HTERT RPE-1 (cell line): ENCODE measurements around the gene PTPRA.
"Not testable (repeated sequence)": the region's sequence is repeated elsewhere in the genome, so short reads cannot be mapped to it uniquely, and the experiment has no call there.

ENCODE experiments used
- in situ Hi-C: fragments of 300-500 bp; cut with MboI; formaldehyde crosslinking; loops from 4 replicates; pipeline ENCODE4 v1.14.3; 2020; ENCODE audit warnings: low sequenced_read_pairs

The PTPRA gene

DNA sequence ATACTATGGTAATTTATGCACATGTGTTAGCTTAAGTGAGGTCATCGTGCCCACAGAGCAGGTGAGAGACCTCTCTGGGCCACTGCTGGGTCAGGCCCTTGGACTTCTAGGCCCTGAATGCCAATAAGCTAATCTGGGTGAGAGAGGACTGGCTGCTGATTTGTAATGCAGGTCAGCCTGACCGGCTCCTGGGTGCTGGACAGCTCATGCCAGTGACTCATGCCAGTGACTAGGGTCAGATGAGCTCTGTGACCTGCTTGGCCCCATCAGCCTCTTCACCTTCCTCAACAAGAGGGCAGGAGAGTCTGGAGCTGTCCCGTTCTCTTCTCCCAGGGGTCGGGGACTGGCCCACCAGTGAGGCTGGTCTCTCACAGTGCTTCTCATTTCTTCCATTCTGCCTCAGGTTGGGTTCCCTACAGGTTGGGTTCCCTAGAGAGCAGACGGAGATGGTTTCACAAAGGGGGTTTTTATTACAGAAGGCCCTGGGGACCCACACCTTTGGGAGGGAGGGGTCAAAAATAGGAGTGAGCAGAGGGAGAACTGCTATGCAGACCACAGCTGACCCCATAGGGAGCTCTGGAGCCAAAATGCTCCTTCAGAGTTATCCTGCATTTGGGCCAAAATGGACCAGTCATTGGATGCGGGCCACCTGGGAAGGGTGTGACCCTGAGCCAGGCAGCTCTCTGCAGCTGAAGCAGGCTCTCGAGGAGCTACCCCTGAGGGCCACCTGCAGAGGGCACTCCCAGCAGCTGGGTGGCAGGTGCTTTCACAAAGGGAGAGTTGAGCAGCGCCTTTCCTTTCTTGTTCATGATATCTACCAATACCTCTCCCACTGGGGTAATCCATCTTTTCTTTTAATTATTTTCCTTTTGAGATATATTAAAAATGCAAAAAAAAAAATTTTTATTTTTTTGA lies 196.0 kb downstream of the PTPRA start:
- in situ Hi-C loops: no loop called here

- in situ Hi-C loops: no loop called here
These were observed 197.4 kb downstream of the PTPRA start for GRCh38 chr20:3070725-3071124.

- in situ Hi-C loops: no loop called here
These were observed 198.0 kb downstream of the PTPRA start for GRCh38 chr20:3071266-3071609.

GRCh38 chr20:3071610-3072529 lies 198.6 kb downstream of the PTPRA start, which contains the start of gene OXT:
OXT (plus strand) TSS chr20:3071620; CDS start chr20:3071656, 36 bp downstream.
- in situ Hi-C loops: no loop called here

DNA sequence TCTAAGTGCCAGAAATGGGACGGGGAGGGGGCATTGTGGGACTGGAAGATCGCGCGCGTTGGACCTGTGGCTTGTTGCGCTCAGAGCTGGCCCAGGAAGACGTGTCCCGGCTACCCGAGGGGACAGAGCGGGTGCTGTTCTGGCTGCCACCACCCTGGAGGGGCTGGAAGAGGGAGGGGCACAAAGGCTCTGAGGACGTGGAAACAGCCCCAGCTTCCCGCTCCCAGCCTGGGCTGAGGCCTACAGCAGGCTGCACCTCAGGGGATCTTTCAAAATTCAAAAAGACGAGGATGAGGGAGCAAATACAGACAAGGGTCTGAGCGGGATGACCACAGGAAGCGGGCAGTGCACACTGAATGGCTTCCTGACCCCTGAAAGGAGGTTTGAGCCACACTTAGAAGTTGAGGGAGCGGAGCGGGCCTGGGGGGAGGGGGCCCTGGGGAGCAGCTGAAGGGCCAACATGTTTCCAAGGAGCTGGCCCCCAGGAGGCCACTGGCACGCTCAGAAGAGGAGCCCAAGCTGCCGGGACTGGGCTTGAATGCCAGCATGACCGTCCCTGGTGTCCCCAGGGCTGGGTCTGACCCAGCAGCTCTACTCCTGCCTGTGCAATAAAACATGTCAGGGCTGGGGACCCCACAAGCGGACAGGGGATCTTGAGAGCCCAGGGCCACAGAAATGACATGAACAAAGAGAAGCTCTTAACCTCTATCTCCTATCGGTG lies 199.4 kb downstream of the PTPRA start:
- in situ Hi-C loops: no loop called here

DNA sequence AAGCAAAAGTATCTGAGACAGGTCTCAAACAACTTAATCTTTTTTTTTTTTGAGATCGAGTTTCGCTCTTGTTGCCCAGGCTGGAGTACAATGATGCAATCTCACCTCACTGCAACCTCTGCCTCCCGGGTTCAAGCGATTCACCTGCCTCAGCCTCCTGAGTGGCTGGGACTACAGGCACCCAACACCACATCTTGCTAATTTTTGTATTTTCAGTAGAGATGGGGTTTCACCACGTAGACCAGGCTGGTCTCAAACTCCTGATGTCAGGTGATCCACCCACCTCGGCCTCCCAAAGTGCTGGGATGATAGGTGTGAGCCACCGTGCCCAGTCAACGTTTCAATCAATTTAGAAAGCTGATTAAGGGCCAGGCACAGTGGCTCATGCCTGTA lies 200.0 kb downstream of the PTPRA start:
- in situ Hi-C loops: not testable (repeated sequence)

DNA sequence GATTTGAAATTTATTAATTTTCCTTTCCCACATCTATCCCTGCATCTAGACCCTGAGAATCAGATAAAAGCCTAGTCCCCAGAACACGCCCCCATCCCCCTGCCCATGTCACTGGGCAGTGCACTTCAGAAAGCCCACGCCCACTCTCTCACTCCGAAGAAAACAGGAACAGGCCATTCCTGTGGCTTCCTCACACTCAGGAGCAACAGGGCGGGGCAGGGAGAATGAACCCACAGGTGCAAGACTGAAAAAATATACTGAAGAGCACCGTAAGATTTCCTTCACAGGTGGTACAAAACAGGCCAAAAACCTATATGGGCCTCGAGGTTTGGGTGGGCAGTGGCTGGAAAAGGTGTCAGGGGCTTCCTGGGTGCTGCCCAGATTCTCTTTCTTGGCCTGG lies 201.5 kb downstream of the PTPRA start:
- in situ Hi-C loops: no loop called here

GRCh38 chr20:3075315-3075714 lies 202.0 kb downstream of the PTPRA start:
- in situ Hi-C loops: not testable (repeated sequence)

DNA sequence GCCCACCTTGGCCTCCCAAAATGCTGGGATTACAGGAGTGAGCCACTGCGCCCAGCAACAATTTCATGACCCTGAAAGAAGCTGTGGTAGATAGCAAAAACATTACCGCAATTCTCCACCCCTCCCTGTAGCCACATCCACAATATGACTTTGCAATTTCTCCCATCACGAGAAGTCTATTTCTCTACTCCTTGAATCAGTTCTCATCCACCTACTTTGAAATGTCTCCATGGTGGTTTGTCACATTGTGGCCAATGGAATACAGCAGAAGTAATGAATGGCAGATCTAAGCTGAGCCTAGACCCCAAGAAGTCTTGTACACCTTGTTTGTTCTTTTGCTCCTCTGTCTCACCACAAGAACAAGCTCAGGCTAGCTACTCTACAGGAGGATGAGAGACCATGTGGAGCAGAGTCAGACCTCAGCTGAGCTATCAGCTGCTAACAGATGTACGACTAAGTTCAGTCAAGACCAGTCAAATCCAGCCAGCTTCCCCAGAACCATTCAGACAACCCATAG lies 204.4 kb downstream of the PTPRA start:
- in situ Hi-C loops: no loop called here

DNA sequence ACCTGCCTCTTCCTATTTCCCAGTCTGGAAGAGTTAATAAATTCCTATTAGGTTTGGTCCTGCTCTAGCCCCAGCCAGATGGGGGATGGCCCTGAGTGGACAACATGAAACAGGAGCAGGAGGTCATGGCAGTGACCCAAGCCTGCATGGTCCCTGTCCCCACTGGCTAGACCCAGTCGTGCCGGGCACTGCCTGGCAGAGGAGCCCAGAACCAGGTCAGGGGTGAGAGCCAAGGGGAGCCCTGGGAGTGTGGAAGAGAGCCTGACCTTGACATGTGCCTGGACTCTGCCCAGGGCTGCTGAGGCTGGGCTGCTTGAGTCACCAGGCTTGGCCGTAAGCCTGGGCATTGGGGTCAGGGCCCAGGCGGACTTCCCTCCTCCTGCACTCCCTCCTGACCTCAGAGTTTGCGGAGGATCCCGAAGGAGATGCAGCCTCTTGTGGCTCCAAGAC lies 207.7 kb downstream of the PTPRA start:
- in situ Hi-C loops: no loop called here

- in situ Hi-C loops: no loop called here
These were observed 208.4 kb downstream of the PTPRA start for GRCh38 chr20:3081641-3082040.

GRCh38 chr20:3082306-3082951 lies 209.1 kb downstream of the PTPRA start:
- in situ Hi-C loops: no loop called here

GRCh38 chr20:3082955-3083952 lies 210.0 kb downstream of the PTPRA start:
- in situ Hi-C loops: no loop called here

DNA sequence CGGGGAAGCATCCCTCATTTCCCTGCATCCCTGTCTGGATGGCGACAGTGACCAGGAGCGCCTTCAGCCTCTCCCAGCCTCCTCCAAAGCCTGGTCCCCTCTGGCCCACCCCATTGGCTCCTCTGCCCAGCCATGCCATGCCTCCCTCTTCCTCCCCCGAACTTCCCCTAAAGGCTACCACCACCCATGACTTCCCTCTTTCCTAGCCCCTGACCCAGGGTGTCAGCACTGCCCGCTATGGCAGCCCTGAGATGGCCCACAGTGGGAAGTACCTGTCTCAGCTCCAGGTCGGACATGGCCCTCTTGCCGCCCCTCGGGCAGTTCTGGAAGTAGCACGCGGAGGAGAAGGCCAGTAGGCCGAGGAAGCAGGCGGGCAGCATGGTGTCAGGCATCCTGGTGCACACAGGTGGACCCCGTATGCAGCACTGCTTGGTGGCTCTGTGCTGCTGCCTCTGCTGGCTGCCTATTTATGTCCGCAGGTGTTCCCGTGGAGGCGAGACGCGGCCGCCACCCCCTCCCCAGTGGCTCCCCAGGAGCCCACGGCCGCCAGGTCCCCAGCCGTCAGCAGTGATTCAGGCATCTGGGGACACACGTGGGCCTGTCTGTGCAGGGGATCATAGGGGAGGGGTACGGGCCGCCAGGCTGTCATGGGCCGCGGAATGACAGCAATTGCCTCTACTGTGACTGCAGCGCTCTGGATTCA lies 211.2 kb downstream of the PTPRA start, which contains the start of gene AVP:
TSS of gene AVP (minus strand) at position 442 of the 703 bp plus-strand sequence. CDS start at position 392, 50 bp downstream.
- in situ Hi-C loops: no loop called here

- in situ Hi-C loops: no loop called here
These were observed 211.7 kb downstream of the PTPRA start for GRCh38 chr20:3084986-3085360.

DNA sequence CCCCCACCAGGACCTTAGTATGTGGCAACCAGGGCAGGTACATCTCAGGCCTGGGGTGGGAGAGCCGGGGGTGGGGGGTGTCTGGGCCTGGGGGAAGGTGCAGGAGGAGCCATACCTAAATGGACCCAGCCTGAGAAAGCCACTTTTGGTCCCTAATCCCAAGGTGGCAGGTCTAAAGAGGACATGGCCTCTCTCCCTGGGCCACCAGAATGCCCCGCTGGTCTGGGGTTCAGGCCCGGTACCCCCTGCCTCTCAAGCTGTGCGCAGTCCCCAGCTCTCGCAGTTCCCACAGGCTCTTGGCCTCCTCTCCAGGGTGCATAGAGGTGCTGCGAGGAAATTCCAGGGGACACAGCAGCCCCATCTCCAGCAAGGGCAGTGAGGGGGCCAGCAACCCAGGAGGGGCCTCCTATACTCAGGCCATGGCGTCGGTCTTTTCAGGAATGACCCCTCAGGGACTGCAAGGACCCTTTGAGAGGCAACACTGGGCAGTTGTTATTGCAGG lies 212.3 kb downstream of the PTPRA start:
- in situ Hi-C loops: no loop called here

DNA sequence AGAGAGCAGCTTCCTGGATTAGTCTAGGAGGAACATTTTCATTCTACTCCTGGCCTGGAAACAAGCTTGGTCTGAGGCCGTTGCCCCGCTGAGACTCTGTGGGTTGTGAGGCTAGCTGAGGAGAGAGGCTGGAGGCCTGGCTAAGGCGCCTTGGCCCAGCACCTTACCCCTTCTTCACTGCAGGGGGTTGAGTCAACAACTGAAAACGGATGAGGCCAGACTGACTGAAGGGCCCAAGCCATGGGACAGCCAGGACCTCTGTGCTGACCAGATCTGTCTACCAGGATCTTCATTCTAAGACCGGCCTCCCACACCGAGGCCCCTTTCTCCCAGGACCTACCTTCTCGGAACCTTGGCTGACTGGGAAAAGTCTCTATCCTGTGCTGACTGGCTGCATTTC lies 214.8 kb downstream of the PTPRA start:
- in situ Hi-C loops: no loop called here
